Activated CD8-positive, alpha-beta memory T cell treated with anti-CD3 and anti-CD28 coated beads for 48 hours (primary cell): ENCODE results near the gene CEACAM4.

ENCODE experiments used
- DNase-seq, 3 experiments: peaks; one replicate each; pipeline ENCODE4 v3.0.0-alpha.2; 2020; ENCODE audit warnings: low read depth in 2 of 3, low spot score in 2 of 3

Gene CEACAM4

DNA sequence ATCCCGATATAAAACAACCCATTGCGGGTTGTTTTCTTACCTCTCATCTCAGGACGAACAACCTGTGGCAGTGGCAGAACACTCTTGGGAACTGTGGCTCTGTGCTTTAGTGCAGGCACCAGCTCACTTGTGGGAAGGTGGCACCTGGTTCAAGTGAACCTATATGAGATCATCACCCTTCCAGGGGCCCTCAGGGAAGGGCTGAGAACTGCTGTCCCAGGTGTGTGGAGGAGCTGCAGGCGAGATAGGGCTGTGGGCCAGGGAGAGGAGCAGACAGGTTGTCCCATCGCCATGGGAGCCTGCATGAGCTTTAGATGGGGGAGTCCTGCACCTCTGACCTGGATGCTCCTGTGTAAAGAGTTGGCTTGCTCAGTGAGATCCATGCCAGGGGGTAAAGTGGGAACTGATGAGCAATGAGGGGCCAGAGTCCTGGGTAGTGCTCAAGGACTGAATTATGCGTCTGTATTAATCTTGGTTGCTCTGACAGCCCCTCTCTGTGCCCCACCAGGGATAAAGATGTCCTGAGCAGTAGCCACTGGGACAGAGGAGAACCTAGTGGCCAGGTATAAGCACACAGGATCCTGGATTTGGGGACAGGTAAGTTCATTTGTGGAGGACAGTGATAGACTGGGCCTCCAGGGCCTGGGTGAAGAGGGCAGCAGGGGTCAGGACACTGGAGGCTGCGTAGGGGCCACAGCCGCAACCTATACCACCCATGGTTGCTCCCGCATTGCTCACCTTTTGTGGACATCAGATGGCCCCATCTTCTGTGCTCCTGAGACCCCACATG is 8.7 kb downstream of the CEACAM4 start:
- no peak for DNase-seq

DNA sequence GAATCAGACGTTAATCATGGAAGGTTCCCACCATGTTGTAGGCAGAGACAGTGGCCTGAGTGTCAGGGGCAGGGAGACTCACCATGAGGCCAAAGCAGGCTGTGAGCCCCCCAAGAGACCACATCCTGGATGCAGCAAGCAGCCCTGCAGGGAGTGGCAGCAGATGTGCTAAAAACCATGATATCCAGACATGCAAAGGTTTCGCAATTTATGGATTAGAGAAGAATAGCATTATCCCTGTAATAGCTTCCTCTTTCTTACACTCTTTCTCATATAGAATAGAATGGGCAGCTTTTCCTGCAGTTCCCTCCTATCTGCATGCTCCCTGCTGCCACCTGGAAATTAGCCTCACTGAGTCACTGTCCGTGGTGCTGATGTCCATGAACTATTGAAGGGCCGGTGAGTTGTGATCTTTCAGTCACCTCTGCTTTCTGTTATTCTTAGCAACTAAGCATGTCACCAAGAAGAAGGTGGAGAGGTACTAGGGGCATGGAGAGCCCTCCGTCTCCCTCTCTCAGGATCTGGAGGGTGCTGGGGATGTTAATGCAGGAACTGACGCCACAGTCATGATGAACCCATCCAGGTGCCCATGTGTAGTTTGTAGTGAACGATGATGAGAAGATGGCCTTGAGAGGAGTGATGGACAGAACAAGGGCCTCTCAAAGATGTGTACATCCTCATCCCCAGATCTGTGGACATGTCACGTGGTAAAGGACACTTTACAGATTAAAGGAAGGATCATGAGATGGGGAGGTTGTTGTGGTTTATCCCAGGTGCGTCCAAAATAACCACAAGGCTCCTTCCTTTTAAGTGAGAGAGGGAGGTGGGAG is 9.9 kb downstream of the CEACAM4 start:
- no peak for DNase-seq

DNA sequence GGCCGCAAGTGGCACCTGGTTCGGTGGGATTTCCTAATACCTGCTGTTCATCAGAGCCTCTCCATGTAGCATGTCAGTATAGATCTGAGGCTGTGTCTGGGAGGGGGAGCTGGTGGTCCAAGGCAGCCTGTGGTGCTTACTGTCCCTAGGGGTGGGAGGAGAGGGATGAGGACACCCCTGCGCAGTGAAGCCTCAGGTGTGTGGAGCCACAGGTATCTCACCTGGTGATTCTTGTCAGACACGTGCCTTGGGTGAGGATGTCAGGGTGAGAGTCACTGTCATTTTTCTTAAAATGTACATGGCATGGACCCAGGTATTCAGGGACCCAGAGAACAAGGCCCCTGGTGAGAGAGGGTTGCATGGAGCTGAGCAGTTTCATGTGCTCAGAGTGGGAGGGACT is 11.7 kb downstream of the CEACAM4 start:
- DNase-seq: no peak

DNA sequence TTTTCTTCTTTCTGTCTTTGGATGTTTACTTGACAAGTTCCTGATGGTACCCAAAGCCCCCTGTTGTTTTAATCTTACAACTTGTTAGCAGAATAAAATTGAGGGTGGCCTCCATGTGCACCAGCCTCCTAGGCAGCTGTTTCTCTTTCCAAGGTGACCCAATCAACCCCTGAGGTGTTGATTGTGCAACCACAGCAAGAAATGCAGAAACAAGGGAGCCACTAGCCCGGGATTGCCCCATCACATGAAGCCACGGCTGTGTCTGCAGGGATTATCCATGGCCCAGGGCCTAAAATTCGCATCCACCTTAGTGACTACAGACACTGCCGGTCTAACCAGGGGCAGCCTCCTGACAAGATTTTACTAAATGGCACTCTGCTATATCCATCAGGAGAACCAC is 14.4 kb downstream of the CEACAM4 start:
- DNase-seq: no peak

DNA sequence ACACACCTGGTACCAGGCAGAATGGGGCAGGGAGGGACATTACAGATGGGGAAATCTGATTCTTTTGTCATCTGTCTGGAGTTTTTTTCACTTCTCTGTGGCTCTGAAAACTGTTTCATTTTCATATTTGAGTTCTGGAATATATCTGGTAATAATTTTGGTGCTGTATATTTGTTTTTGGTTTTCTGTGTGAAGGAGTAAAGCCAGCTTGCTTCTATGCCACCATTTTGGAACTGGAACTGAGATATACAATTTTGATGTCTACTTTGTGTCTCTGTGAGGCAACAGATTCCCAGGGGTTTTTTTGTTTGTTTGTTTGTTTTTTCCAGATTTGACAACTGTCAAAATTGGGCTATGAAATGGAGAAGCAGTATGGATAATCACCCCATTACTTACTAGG is 16.1 kb downstream of the CEACAM4 start:
- DNase-seq: no peak

DNA sequence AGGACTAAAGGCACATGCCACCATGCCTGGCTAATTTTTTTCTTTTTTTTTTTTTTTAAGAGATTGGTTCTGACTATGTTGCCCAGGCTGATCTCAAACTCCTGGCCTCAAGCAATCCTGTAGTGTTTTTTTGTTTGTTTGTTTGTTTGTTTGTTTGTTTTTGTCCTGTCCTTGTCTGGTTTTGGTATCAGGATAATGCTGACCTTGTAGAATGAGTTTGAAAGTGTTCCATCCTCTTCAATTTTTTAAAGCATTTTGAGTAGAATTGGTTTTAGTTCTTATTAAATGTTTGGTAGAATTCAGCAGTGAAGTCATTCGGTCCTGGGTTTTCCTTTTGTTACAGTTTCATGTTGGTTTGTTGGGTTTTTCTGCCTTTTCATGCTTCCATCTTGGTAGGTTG is 19.2 kb downstream of the CEACAM4 start:
- no peak for DNase-seq

DNA sequence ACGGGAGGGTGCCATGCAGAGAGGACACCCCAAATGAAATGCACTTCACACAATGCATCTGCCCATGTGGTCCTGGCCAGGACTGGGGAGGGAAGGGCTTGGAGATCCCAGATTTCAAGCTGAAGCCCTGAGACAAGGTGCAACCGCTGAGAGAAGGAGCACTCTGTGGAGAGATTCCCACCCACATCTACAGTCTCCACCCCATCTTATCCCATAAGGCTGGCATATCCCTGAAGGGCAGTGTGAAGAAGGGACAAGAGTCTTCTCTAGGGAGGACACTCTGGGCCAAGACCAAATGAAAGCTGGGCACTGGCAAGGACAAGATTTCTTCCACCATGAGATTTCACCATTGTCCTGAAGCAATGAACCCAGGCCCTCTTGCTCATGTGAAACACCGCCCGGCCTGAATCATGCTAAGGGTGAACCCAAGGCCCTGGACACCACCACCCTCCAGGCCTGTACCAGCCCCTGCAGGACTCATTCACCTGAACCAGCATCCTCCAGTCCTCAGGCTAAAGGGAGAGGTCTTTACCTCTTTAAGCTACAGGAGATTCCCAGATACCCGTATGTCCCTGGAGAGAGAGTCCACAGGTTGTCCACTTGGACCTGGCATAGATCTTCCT is 20.5 kb downstream of the CEACAM4 start:
- DNase-seq: no peak

- DNase-seq: no peak
Observed at GRCh38 chr19:41604831-41605230, 22.0 kb downstream of the CEACAM4 start.

- DNase-seq: no peak
Observed at GRCh38 chr19:41601771-41602170, 25.1 kb downstream of the CEACAM4 start.

DNA sequence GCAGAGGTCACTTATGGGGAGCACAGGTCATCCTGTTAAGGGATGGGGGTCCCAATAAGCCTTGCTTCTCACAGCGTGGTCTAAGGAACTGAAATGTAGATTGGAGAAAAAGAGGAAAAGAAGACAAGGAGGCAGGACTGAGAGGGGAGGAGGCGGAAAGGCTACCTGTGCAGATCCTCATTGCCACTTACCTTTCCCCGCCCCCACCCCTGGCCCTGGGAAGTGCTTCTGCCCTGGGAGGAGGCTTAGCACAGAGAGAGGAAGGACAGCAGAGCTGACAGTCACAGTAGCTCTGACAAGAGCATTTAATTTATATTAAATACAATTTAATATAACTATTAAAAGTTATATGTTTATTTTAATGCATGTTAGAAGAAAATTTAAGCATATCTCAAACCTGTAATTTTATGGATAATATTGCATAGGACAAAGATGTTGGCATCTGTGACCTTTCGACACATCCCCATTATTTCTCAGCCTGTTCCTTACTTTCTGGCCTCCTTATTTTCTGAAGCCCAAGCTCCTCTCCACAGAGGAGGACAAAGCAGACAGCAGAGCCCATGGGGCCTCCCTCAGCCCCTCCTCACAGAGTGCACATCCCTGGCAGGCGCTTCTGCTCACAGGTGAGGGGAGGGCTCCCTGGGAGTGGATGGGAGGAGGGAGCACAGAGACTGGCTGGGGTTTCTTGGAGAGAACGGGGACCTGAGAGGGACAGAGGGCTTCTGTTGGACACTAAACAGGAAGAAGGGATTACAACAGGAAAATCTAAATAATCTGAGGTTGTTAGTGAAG is 27.5 kb downstream of the CEACAM4 start:
- no peak for DNase-seq

GRCh38 chr19:41597600-41598041 is 29.3 kb downstream of the CEACAM4 start:
- DNase-seq: peak in 2 of 3 experiments; percentile 30 to 55

DNA sequence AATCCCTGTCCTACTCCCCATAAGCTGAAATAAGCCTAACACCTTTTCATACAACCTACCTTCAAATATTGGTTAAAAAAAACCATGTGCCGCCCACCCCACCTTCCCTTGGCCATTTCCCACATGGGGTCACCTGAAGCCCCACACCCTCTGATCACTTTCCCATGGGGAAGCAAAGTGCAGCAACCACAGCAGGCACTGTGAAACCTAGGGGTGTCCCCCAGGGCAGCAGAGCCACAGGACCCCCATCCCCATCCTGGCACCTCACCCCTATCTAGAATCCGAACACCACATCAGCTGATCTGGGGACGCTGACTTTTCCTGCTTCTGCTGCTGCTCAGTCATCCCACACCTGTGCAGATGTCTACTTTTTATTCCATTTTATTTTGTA is 31.0 kb downstream of the CEACAM4 start:
- no peak for DNase-seq

- DNase-seq: peak in 2 of 3 experiments; percentile 23 to 24
Observed at GRCh38 chr19:41595258-41595889, 31.5 kb downstream of the CEACAM4 start.

DNA sequence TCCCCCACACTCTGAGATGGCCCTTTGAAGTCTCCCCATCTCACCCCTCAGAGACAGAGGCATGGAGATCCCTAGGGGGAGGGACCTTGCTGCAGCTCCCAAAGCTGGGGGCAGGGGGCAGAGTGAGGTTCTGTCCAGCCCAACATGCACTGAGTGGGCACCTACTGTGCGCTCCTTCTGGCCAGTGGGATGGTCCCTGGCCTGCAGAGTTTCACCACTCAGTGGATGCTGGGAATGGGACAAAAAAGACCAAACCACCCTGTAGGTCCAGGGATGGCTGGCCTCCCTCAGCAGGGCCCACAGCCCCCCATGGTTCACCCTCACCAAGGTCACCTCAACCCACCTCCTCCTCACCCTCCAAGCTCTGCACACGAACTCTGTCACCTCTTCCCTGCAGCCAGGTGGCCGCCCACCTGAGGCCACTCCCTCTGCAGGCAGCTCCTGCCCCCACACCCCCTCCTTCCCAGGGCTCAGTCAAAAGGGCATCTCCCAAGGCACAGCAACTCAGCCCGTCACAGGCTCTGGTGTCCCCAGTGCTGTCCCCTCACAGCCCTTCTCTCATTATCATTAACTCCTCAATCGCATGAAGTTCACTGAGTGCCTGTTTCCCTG is 34.8 kb downstream of the CEACAM4 start:
- DNase-seq: no peak

- no peak for DNase-seq
Observed at GRCh38 chr19:41590936-41591335, 35.9 kb downstream of the CEACAM4 start.

DNA sequence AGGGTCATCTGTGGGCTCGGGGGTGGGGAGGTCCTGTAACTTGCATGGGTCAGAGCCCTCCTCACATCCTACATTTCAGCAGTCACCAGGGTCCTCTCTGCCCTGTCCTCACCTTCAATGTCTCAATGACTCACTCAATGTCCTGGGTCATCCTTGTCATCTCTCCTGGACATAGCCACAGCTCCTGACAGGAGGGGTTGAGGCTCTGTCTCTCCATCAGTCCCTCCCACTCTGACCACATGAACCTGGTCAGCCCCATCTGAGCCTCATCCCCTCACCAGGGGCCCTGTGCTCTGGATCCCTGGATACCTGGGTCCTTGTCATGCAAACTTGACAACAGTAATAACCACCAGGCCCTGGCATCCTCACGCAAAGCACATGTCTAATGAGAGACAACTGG is 37.5 kb downstream of the CEACAM4 start:
- DNase-seq: no peak

DNA sequence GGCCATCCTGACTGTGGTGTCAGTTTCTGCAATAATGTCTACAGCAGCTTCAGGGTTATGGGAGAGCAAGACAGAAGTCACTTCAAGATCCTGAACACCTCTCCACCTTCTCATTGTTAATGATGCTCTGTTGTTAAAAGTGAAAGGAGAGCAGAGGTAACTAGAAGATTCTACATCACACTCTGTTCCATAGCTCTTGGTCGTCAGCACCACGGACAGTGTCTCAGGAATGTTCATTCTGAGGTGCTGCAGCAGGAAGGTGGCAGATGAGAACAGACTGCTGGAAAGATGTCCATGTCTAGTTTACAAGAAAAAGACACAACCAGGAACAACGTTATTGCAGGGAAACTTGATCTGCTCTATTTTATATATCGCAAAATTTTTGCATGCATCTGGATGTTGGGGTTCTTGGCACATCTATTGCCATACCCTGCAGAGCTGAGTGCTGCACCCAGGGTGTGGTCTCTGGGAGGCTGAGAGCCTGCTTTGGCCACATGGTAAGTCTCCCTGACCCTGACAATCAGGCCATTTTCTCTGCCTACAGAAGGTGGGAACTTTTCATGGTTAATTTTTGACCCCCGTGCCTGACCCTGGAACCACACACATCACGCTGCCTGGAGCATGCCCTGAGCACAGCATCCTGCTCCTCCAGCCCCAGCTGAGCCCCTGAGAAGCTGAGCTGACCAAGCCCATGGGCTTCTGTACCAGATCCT is 38.2 kb downstream of the CEACAM4 start:
- DNase-seq: no peak

DNA sequence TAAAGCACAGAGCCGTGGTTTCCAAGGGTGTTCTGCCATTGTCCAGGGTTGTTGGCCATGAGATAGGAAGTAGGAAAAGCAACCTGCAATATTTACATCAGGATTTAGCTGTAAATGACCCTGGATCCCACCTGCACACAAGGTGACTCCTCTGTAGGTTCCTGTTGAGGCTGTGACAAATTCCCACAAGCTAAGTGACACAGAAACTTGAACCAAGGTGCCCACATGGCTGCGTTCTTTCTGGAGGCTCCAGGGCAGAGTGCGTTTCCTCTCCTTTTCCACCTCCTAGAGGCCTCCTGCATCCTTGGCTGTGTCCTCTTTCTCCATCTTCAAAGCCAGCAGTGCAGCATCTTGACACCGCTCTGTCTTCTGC is 39.0 kb downstream of the CEACAM4 start:
- DNase-seq: no peak

DNA sequence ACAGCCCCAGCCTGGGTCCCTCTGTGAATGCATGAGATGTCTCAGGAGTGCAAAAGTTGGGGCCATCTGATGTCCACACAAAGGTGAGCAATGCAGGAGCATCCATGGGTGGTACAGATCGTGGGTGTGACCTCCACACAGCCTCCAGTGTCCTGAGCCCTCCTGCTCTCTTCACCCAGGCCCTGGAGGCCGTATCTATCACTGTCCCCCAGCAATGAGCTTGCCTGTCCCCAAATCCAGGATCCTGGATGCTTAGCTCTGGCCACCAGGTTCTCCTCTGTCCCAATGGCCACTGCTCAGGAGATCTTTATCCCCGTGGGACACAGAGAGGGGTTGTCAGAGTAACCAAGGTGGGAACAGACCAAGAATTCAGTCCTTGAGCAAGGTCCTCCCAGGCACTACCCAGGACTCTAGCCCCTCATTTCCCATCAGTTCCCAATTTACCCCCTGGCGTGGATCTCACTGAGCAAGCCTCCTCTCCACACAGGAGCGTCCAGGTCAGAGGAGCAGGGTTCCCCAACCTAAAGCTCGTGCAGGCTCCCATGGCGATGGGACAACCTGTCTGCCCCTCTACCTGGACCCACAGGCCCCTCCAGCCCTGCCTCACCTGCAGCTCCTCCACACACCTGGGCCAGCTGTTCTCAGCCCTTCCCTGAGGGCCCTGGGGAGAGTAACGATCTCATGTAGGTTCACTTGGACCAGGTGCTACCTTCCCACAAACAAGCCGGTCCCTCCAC is 39.6 kb downstream of the CEACAM4 start:
- no peak for DNase-seq
